ENCODE data around the gene LILRB4.

GRCh38 chr19:54674021-54674617 lies 11.3 kb downstream of the LILRB4 start:
- TF ChIP-seq CTCF (IDR thresholded peaks at IDR 0.05) (peak in 2 of 6 experiments; percentile 12 to 42), POLR2A (IDR thresholded peaks at IDR 0.05) (no peak)

All from thyroid gland (tissue), 4 donors.